BLaER1 (cell line): ENCODE measurements around the gene TMPRSS9.

Experiments used
- H3K27ac ChIP-seq: shearing (Covaris generic); formaldehyde crosslinking; 2 replicates; pipeline ENCODE4 v1.8.1; 2022
- H3K27me3 ChIP-seq: shearing (Covaris generic); formaldehyde crosslinking; 2 replicates; pipeline ENCODE4 v1.8.1; 2022
- H3K36me3 ChIP-seq: shearing (Covaris generic); formaldehyde crosslinking; 2 replicates; pipeline ENCODE4 v1.8.1; 2022
- H3K4me1 ChIP-seq: shearing (Covaris generic); formaldehyde crosslinking; 2 replicates; pipeline ENCODE4 v1.8.1; 2022
- H3K4me2 ChIP-seq: shearing (Covaris generic); formaldehyde crosslinking; 2 replicates; pipeline ENCODE4 v1.8.1; 2022
- H3K4me3 ChIP-seq: shearing (Covaris generic); formaldehyde crosslinking; 2 replicates; pipeline ENCODE4 v1.8.1; 2022
- H3K9ac ChIP-seq: shearing (Covaris generic); formaldehyde crosslinking; 2 replicates; pipeline ENCODE4 v1.8.1; 2022
- H3K9me3 ChIP-seq: shearing (Covaris generic); formaldehyde crosslinking; 2 replicates; pipeline ENCODE4 v1.8.1; 2022
- H4K20me1 ChIP-seq: shearing (Covaris generic); formaldehyde crosslinking; 2 replicates; pipeline ENCODE4 v1.8.1; 2022
- Cebpa-rat ChIP-seq: shearing (Covaris generic); IDR thresholded peaks from 2 replicates; pipeline ENCODE4 v1.8.1; 2022

The TMPRSS9 gene

GRCh38 chr19:2333807-2334211 lies 26.3 kb upstream of the TMPRSS9 start:
- TF ChIP-seq Cebpa-rat, result no peak
- Histone ChIP-seq H3K4me2 (peak overlapping the region; percentile 97), H3K27ac (peak overlapping the region; percentile 95), H3K27me3 (no peaks in the 10 kb centered on the region), H3K36me3 (peaks cover 21% of the 10 kb centered on the region), H3K9me3 (no peaks in the 10 kb centered on the region), H3K4me1 (peaks cover 91% of the 10 kb centered on the region), H3K9ac (peak overlapping the region; percentile 80), H3K4me3 (peak overlapping the region; percentile 52), H4K20me1 (peaks cover 70% of the 10 kb centered on the region)

- Histone ChIP-seq H3K4me2 (peak overlapping the region; percentile 97), H3K9me3 (no peaks in the 10 kb centered on the region), H3K36me3 (peaks cover 27% of the 10 kb centered on the region), H3K27me3 (no peaks in the 10 kb centered on the region), H3K9ac (peak overlapping the region; percentile 80; the same call in 1 of the 2 replicates), H3K4me1 (peaks cover 88% of the 10 kb centered on the region), H4K20me1 (peaks cover 76% of the 10 kb centered on the region), H3K4me3 (peak overlapping the region; percentile 52; the same call in 1 of the 2 replicates), H3K27ac (peak overlapping the region; percentile 95)
- TF ChIP-seq Cebpa-rat, result no peak
Measured at GRCh38 chr19:2334426-2334825, 25.6 kb upstream of the TMPRSS9 start.

GRCh38 chr19:2334986-2335846 lies 24.8 kb upstream of the TMPRSS9 start:
- no peaks in the 10 kb centered on the region for H3K9me3 ChIP-seq
- H4K20me1 ChIP-seq, result peaks cover 84% of the 10 kb centered on the region
- no peak for TF ChIP-seq Cebpa-rat
- peaks cover 35% of the 10 kb centered on the region for H3K36me3 ChIP-seq
- H3K27ac ChIP-seq, result no peak overlapping the region
- H3K27me3 ChIP-seq, result no peaks in the 10 kb centered on the region
- peak overlapping the region; percentile 97 for H3K4me2 ChIP-seq
- H3K4me3 ChIP-seq, result no peak overlapping the region
- no peak overlapping the region for H3K9ac ChIP-seq
- peaks cover 81% of the 10 kb centered on the region for H3K4me1 ChIP-seq

- Histone ChIP-seq H3K27ac (no peak overlapping the region), H3K4me3 (no peak overlapping the region), H3K4me1 (peaks cover 81% of the 10 kb centered on the region), H3K9ac (no peak overlapping the region), H3K27me3 (no peaks in the 10 kb centered on the region), H4K20me1 (peaks cover 90% of the 10 kb centered on the region), H3K4me2 (peak overlapping the region; percentile 90; the same call in 1 of the 2 replicates), H3K36me3 (peaks cover 41% of the 10 kb centered on the region), H3K9me3 (no peaks in the 10 kb centered on the region)
- no peak for TF ChIP-seq Cebpa-rat
Measured at GRCh38 chr19:2335848-2336247, 24.2 kb upstream of the TMPRSS9 start.

GRCh38 chr19:2336528-2337328 lies 23.3 kb upstream of the TMPRSS9 start:
- no peaks in the 10 kb centered on the region for H3K27me3 ChIP-seq
- peaks cover 50% of the 10 kb centered on the region for H3K36me3 ChIP-seq
- H3K4me1 ChIP-seq, result peaks cover 81% of the 10 kb centered on the region
- peak overlapping the region; percentile 36; the same call in 1 of the 2 replicates for H3K4me3 ChIP-seq
- peaks cover 93% of the 10 kb centered on the region for H4K20me1 ChIP-seq
- H3K9ac ChIP-seq, result peak overlapping the region; percentile 65
- no peaks in the 10 kb centered on the region for H3K9me3 ChIP-seq
- no peak for TF ChIP-seq Cebpa-rat
- H3K4me2 ChIP-seq, result peak overlapping the region; percentile 90
- peak overlapping the region; percentile 77 for H3K27ac ChIP-seq

- TF ChIP-seq Cebpa-rat, result no peak
- H3K4me1 ChIP-seq, result peaks cover 83% of the 10 kb centered on the region
- peak overlapping the region; percentile 90 for H3K4me2 ChIP-seq
- no peaks in the 10 kb centered on the region for H3K9me3 ChIP-seq
- H3K4me3 ChIP-seq, result peak overlapping the region; percentile 36; the same call in 1 of the 2 replicates
- H3K36me3 ChIP-seq, result peaks cover 55% of the 10 kb centered on the region
- H4K20me1 ChIP-seq, result peaks cover 89% of the 10 kb centered on the region
- H3K27ac ChIP-seq, result peak overlapping the region; percentile 77
- H3K27me3 ChIP-seq, result no peaks in the 10 kb centered on the region
- H3K9ac ChIP-seq, result peak overlapping the region; percentile 65
Measured at GRCh38 chr19:2337329-2337707, 22.7 kb upstream of the TMPRSS9 start.

GRCh38 chr19:2338055-2338615 lies 21.9 kb upstream of the TMPRSS9 start:
- peak overlapping the region; percentile 65 for H3K9ac ChIP-seq
- peaks cover 86% of the 10 kb centered on the region for H3K4me1 ChIP-seq
- no peaks in the 10 kb centered on the region for H3K9me3 ChIP-seq
- H4K20me1 ChIP-seq, result peaks cover 83% of the 10 kb centered on the region
- peak overlapping the region; percentile 77 for H3K27ac ChIP-seq
- peaks cover 64% of the 10 kb centered on the region for H3K36me3 ChIP-seq
- peak overlapping the region; percentile 90 for H3K4me2 ChIP-seq
- H3K4me3 ChIP-seq, result no peak overlapping the region
- no peak for TF ChIP-seq Cebpa-rat
- H3K27me3 ChIP-seq, result no peaks in the 10 kb centered on the region

GRCh38 chr19:2338751-2339643 lies 21.1 kb upstream of the TMPRSS9 start:
- H4K20me1 ChIP-seq, result peaks cover 74% of the 10 kb centered on the region
- no peak for TF ChIP-seq Cebpa-rat
- peaks cover 70% of the 10 kb centered on the region for H3K36me3 ChIP-seq
- no peak overlapping the region for H3K9ac ChIP-seq
- no peaks in the 10 kb centered on the region for H3K27me3 ChIP-seq
- no peaks in the 10 kb centered on the region for H3K9me3 ChIP-seq
- peak overlapping the region; percentile 90 for H3K4me2 ChIP-seq
- H3K4me3 ChIP-seq, result no peak overlapping the region
- H3K27ac ChIP-seq, result no peak overlapping the region; the same call in 1 of the 2 replicates
- peaks cover 77% of the 10 kb centered on the region for H3K4me1 ChIP-seq
